Measurements from ENCODE around the gene CCDC92.

Gene CCDC92

GRCh38 chr12:123960029-123960735 lies 12.4 kb downstream of the CCDC92 start:
- TF ChIP-seq TEAD4 (IDR thresholded peaks at IDR 0.05) (no peak), REST (IDR thresholded peaks at IDR 0.05; ENCODE audit: low read depth) (no peak), TAF1 (IDR thresholded peaks at IDR 0.05; ENCODE audit: low read depth) (no peak), EGR1 (IDR thresholded peaks at IDR 0.05) (no peak), TCF12 (IDR thresholded peaks at IDR 0.05; ENCODE audit: low read depth) (no peak), YY1 (IDR thresholded peaks at IDR 0.05; ENCODE audit: low read depth) (no peak)

- TF ChIP-seq CEBPB (IDR thresholded peaks at IDR 0.05) (no peak), USF1 (IDR thresholded peaks at IDR 0.05) (no peak)
Observed at GRCh38 chr12:123958876-123959275, 13.8 kb downstream of the CCDC92 start.

GRCh38 chr12:123958462-123958861 lies 14.2 kb downstream of the CCDC92 start:
- no peak for TF ChIP-seq CREB1 (IDR thresholded peaks at IDR 0.05; ENCODE audit: low read depth)
- no peak for TF ChIP-seq TEAD4 (IDR thresholded peaks at IDR 0.05)
- no peak for TF ChIP-seq NFIC (IDR thresholded peaks at IDR 0.05)
- no peak for TF ChIP-seq FOXM1 (IDR thresholded peaks at IDR 0.05; ENCODE audit: borderline replicate concordance, low read depth)
- TF ChIP-seq REST (IDR thresholded peaks at IDR 0.05; ENCODE audit: low read depth), result no peak
- TF ChIP-seq EP300 (IDR thresholded peaks at IDR 0.05; ENCODE audit: borderline replicate concordance), result no peak
- no peak for TF ChIP-seq YY1 (IDR thresholded peaks at IDR 0.05; ENCODE audit: low read depth)
- no peak for TF ChIP-seq EGR1 (IDR thresholded peaks at IDR 0.05)
- TF ChIP-seq CEBPB (IDR thresholded peaks at IDR 0.05), result no peak
- TF ChIP-seq MAX (IDR thresholded peaks at IDR 0.05), result no peak
- TF ChIP-seq TAF1 (IDR thresholded peaks at IDR 0.05; ENCODE audit: low read depth), result no peak
- TF ChIP-seq RAD21 (IDR thresholded peaks at IDR 0.05; ENCODE audit: low read depth), result no peak
- no peak for TF ChIP-seq TCF12 (IDR thresholded peaks at IDR 0.05; ENCODE audit: low read depth)
- no peak for TF ChIP-seq USF1 (IDR thresholded peaks at IDR 0.05)

GRCh38 chr12:123957196-123957595 lies 15.4 kb downstream of the CCDC92 start:
- TF ChIP-seq EP300 (IDR thresholded peaks at IDR 0.05; ENCODE audit: borderline replicate concordance) (no peak), ZBTB7A (IDR thresholded peaks at IDR 0.05; ENCODE audit: low read depth) (no peak), TEAD4 (IDR thresholded peaks at IDR 0.05) (no peak), CEBPB (IDR thresholded peaks at IDR 0.05) (no peak), MAX (IDR thresholded peaks at IDR 0.05) (no peak), CREB1 (IDR thresholded peaks at IDR 0.05; ENCODE audit: low read depth) (no peak), TCF12 (IDR thresholded peaks at IDR 0.05; ENCODE audit: low read depth) (no peak), REST (IDR thresholded peaks at IDR 0.05; ENCODE audit: low read depth) (no peak), TAF1 (IDR thresholded peaks at IDR 0.05; ENCODE audit: low read depth) (no peak)

GRCh38 chr12:123956249-123956648 lies 16.4 kb downstream of the CCDC92 start:
- TF ChIP-seq FOXM1 (IDR thresholded peaks at IDR 0.05; ENCODE audit: borderline replicate concordance, low read depth) (no peak), REST (IDR thresholded peaks at IDR 0.05; ENCODE audit: low read depth) (no peak), EGR1 (IDR thresholded peaks at IDR 0.05) (no peak), MAX (IDR thresholded peaks at IDR 0.05) (no peak), CREB1 (IDR thresholded peaks at IDR 0.05; ENCODE audit: low read depth) (no peak), ZBTB7A (IDR thresholded peaks at IDR 0.05; ENCODE audit: low read depth) (no peak), EP300 (IDR thresholded peaks at IDR 0.05; ENCODE audit: borderline replicate concordance) (no peak), TCF12 (IDR thresholded peaks at IDR 0.05; ENCODE audit: low read depth) (no peak), YY1 (IDR thresholded peaks at IDR 0.05; ENCODE audit: low read depth) (no peak), TAF1 (IDR thresholded peaks at IDR 0.05; ENCODE audit: low read depth) (no peak), RAD21 (IDR thresholded peaks at IDR 0.05; ENCODE audit: low read depth) (no peak)
